H9 (cell line): ENCODE data around the gene ADSL. TPM values are rescaled to one million over a fixed set of nuclear protein-coding genes. Genes with fewer than 3 reads are reported as not detected.

ENCODE experiments used
- DNase-seq: peaks from one replicate; pipeline ENCODE4 v3.0.0-alpha.2; 2017
- H2AFZ ChIP-seq: one replicate; pipeline ENCODE4 v1.6.1; 2013; ENCODE audit warnings: mild to moderate bottlenecking, low read length, control low read depth, moderate library complexity
- H2AK5ac ChIP-seq: 2 replicates; pipeline ENCODE4 v1.6.1; 2013; ENCODE audit warnings: low read length, control low read depth, mixed read lengths; ENCODE audit not compliant: insufficient read length
- H2BK120ac ChIP-seq: one replicate; pipeline ENCODE4 v1.6.1; 2013; ENCODE audit warnings: low read depth, mild to moderate bottlenecking, low read length, control low read depth, inconsistent platforms; ENCODE audit not compliant: poor library complexity, severe bottlenecking
- H2BK12ac ChIP-seq: 2 replicates; pipeline ENCODE4 v1.6.1; 2013; ENCODE audit warnings: low read length, control low read depth, mixed read lengths, low read depth; ENCODE audit not compliant: insufficient read length
- H2BK15ac ChIP-seq: 2 replicates; pipeline ENCODE4 v1.6.1; 2013; ENCODE audit warnings: low read depth, low read length, control low read depth
- H2BK20ac ChIP-seq: one replicate; pipeline ENCODE4 v1.6.1; 2013; ENCODE audit warnings: low read depth, mild to moderate bottlenecking, low read length, control low read depth, inconsistent platforms; ENCODE audit not compliant: poor library complexity, severe bottlenecking
- H2BK5ac ChIP-seq: 2 replicates; pipeline ENCODE4 v1.6.1; 2013; ENCODE audit warnings: low read length, control low read depth, mixed read lengths; ENCODE audit not compliant: insufficient read length
- H3K14ac ChIP-seq: 2 replicates; pipeline ENCODE4 v1.6.1; 2013; ENCODE audit warnings: low read length, control low read depth; ENCODE audit not compliant: insufficient read depth
- H3K18ac ChIP-seq: 2 replicates; pipeline ENCODE4 v1.6.1; 2013; ENCODE audit warnings: low read depth, mild to moderate bottlenecking, mixed read lengths, low read length, control low read depth; ENCODE audit not compliant: insufficient read length
- H3K23ac ChIP-seq: 2 replicates; pipeline ENCODE4 v1.6.1; 2013; ENCODE audit warnings: low read length, control low read depth, mixed read lengths, low read depth; ENCODE audit not compliant: insufficient read length
- H3K23me2 ChIP-seq: 2 replicates; pipeline ENCODE4 v1.6.1; 2013; ENCODE audit warnings: low read depth, mild to moderate bottlenecking, mixed read lengths, low read length, control low read depth; ENCODE audit not compliant: insufficient read length, poor library complexity, severe bottlenecking
- H3K27ac ChIP-seq: 2 replicates; pipeline ENCODE4 v1.5.1; 2013; ENCODE audit warnings: low read length, control low read depth, mixed read lengths, low read depth; ENCODE audit not compliant: insufficient read length
- H3K27me3 ChIP-seq: 2 replicates; pipeline ENCODE4 v1.6.1; 2013; ENCODE audit warnings: low read length, control low read depth, inconsistent platforms; ENCODE audit not compliant: insufficient read depth
- H3K4ac ChIP-seq: 2 replicates; pipeline ENCODE4 v1.6.1; 2013; ENCODE audit warnings: low read depth, mild to moderate bottlenecking, control low read depth, inconsistent platforms, low read length, moderate library complexity
- H3K4me1 ChIP-seq: 2 replicates; pipeline ENCODE4 v1.6.1; 2013; ENCODE audit warnings: low read length, control low read depth, inconsistent platforms; ENCODE audit not compliant: insufficient read depth
- H3K4me2 ChIP-seq: 2 replicates; pipeline ENCODE4 v1.6.1; 2013; ENCODE audit warnings: low read length, control low read depth, mixed read lengths; ENCODE audit not compliant: insufficient read length, insufficient read depth
- H3K56ac ChIP-seq: 2 replicates; pipeline ENCODE4 v1.6.1; 2013; ENCODE audit warnings: low read depth, mild to moderate bottlenecking, mixed read lengths, low read length, control low read depth; ENCODE audit not compliant: insufficient read length
- H3K79me1 ChIP-seq: 2 replicates; pipeline ENCODE4 v1.6.1; 2013; ENCODE audit warnings: low read depth, mild to moderate bottlenecking, moderate library complexity, low read length, control low read depth, inconsistent platforms; ENCODE audit not compliant: insufficient read depth, poor library complexity, severe bottlenecking
- H3K79me2 ChIP-seq: 2 replicates; pipeline ENCODE4 v1.6.1; 2013; ENCODE audit warnings: low read length, control low read depth, inconsistent platforms; ENCODE audit not compliant: insufficient read depth
- H3K9ac ChIP-seq: 2 replicates; pipeline ENCODE4 v1.6.1; 2013; ENCODE audit warnings: low read length, control low read depth, mixed read lengths; ENCODE audit not compliant: insufficient read length; ENCODE audit errors: extremely low read depth
- H3K9me3 ChIP-seq: one replicate; pipeline ENCODE4 v1.6.1; 2013; ENCODE audit warnings: low read depth, low read length, inconsistent platforms; ENCODE audit not compliant: control insufficient read depth
- H3T11ph ChIP-seq: one replicate; pipeline ENCODE4 v1.6.1; 2013; ENCODE audit warnings: mild to moderate bottlenecking, low read length, control low read depth, inconsistent platforms
- H4K20me1 ChIP-seq: one replicate; pipeline ENCODE4 v1.6.1; 2013; ENCODE audit not compliant: control insufficient read depth, insufficient read length, insufficient read depth
- H4K5ac ChIP-seq: 2 replicates; pipeline ENCODE4 v1.6.1; 2013; ENCODE audit warnings: low read depth, mild to moderate bottlenecking, mixed read lengths, low read length, control low read depth; ENCODE audit not compliant: insufficient read length
- H4K8ac ChIP-seq: replicated peaks from 2 replicates; pipeline ENCODE4 v1.6.1; 2013; ENCODE audit warnings: low read length, control low read depth, mixed read lengths, low read depth; ENCODE audit not compliant: insufficient read length
- H4K91ac ChIP-seq: 2 replicates; pipeline ENCODE4 v1.6.1; 2013; ENCODE audit warnings: low read depth, mild to moderate bottlenecking, moderate library complexity, mixed read lengths, low read length, control low read depth; ENCODE audit not compliant: insufficient read length
- H3K27ac Mint-ChIP-seq, 3 experiments: 2 replicates in 2 of 3; 3 replicates in 1 of 3; pipeline ENCODE4 v1.8.0; 2020 to 2021; ENCODE audit warnings: mixed read lengths in 3 of 3, mild to moderate bottlenecking in 1 of 3, moderate library complexity in 1 of 3
- H3K27me3 Mint-ChIP-seq: 2 replicates; pipeline ENCODE4 v1.8.0; 2021; ENCODE audit warnings: low read depth, mild to moderate bottlenecking, moderate library complexity, mixed read lengths
- H3K36me3 Mint-ChIP-seq, 3 experiments: 2 replicates in 2 of 3; 3 replicates in 1 of 3; pipeline ENCODE4 v1.8.0; 2020 to 2021; ENCODE audit warnings: low read depth in 3 of 3, mixed read lengths in 3 of 3; ENCODE audit not compliant: insufficient read depth in 1 of 3
- H3K4me1 Mint-ChIP-seq, 2 experiments: 2 replicates each; pipeline ENCODE4 v1.8.0; 2020; ENCODE audit warnings: mixed read lengths in 2 of 2
- H3K4me3 Mint-ChIP-seq, 2 experiments: 2 replicates in 1 of 2; 3 replicates in 1 of 2; pipeline ENCODE4 v1.8.0; 2020 to 2021; ENCODE audit warnings: mild to moderate bottlenecking in 2 of 2, mixed read lengths in 2 of 2, moderate library complexity in 1 of 2
- H3K9me3 Mint-ChIP-seq, 2 experiments: 2 replicates in 1 of 2; 3 replicates in 1 of 2; pipeline ENCODE4 v1.8.0; 2020; ENCODE audit warnings: mild to moderate bottlenecking in 2 of 2, mixed read lengths in 2 of 2, moderate library complexity in 1 of 2
- WGBS: extraction: QIAGEN DNeasy Blood & Tissue Kit; methylation state at CpG from one replicate; pipeline ENCODE4 v1.1.7; 2013; ENCODE audit warnings: missing lambda C conversion rate, low lambda C conversion rate, mixed read lengths; ENCODE audit not compliant: insufficient read length; ENCODE audit errors: extremely low coverage; 5-methylcytosine and 5-hydroxymethylcytosine counted together
- total RNA-seq: library from RNA; stranded (reverse); gene quantifications from 2 replicates; pipeline ENCODE4 v1.2.1, GENCODE V29; 2021
- TF ChIP-seq, protein P1 (sequence below): fragments of 200-600 bp; sonication (generic); conservative IDR thresholded peaks from 3 replicates; pipeline ENCODE4 v1.8.0; 2021; ENCODE audit warnings: antibody characterized with exemption, mild to moderate bottlenecking

Gene ADSL
- total RNA-seq, 1 experiment from 2014 or later: 175 TPM

GRCh38 chr22:40352763-40353162 lies 6.5 kb downstream of the ADSL start:
- H3K36me3 Mint-ChIP-seq: peaks cover 41 to 90% (median 79%) of the 10 kb centered on the region in 3 experiments; a peak in 6 of 7 replicates
- no peak overlapping the region for H3K4me2 ChIP-seq
- H4K91ac ChIP-seq: no peak overlapping the region
- H3K4me1 ChIP-seq: no peaks in the 10 kb centered on the region
- no peak overlapping the region for H2BK5ac ChIP-seq
- H4K20me1 ChIP-seq: no peaks in the 10 kb centered on the region
- TF ChIP-seq, protein P1, sequence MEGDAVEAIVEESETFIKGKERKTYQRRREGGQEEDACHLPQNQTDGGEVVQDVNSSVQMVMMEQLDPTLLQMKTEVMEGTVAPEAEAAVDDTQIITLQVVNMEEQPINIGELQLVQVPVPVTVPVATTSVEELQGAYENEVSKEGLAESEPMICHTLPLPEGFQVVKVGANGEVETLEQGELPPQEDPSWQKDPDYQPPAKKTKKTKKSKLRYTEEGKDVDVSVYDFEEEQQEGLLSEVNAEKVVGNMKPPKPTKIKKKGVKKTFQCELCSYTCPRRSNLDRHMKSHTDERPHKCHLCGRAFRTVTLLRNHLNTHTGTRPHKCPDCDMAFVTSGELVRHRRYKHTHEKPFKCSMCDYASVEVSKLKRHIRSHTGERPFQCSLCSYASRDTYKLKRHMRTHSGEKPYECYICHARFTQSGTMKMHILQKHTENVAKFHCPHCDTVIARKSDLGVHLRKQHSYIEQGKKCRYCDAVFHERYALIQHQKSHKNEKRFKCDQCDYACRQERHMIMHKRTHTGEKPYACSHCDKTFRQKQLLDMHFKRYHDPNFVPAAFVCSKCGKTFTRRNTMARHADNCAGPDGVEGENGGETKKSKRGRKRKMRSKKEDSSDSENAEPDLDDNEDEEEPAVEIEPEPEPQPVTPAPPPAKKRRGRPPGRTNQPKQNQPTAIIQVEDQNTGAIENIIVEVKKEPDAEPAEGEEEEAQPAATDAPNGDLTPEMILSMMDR: no peak
- no peak overlapping the region for H3K14ac ChIP-seq
- H3K27ac ChIP-seq: no peak overlapping the region
- H3K27me3 Mint-ChIP-seq: no peaks in the 10 kb centered on the region
- peaks cover 3% of the 10 kb centered on the region in 2 experiments for H3K4me1 Mint-ChIP-seq
- no peak overlapping the region for H3K4me3 Mint-ChIP-seq
- no peak overlapping the region for H2AFZ ChIP-seq
- H2AK5ac ChIP-seq: no peak overlapping the region
- H3T11ph ChIP-seq: no peak overlapping the region
- no peak overlapping the region for H2BK20ac ChIP-seq
- no peaks in the 10 kb centered on the region for H3K9me3 Mint-ChIP-seq
- no peak overlapping the region for H3K18ac ChIP-seq
- H3K23ac ChIP-seq: no peak overlapping the region
- H3K27ac Mint-ChIP-seq: no peak overlapping the region
- no peak overlapping the region for H2BK120ac ChIP-seq
- H3K56ac ChIP-seq: no peak overlapping the region
- H3K79me1 ChIP-seq: peaks cover 8% of the 10 kb centered on the region
- no peaks in the 10 kb centered on the region for H3K27me3 ChIP-seq
- no peak overlapping the region for H3K4ac ChIP-seq
- H3K9me3 ChIP-seq: no peaks in the 10 kb centered on the region
- no CpG with 5 or more reads among the region's 3 CpGs for WGBS
- H2BK15ac ChIP-seq: no peak overlapping the region
- no peak overlapping the region for H4K8ac ChIP-seq
- no peak overlapping the region for H2BK12ac ChIP-seq
- peaks cover 14% of the 10 kb centered on the region; the same call in 1 of the 2 replicates for H3K79me2 ChIP-seq
- no peak overlapping the region for H4K5ac ChIP-seq
- no peak for DNase-seq
- peaks cover 1% of the 10 kb centered on the region for H3K23me2 ChIP-seq
- H3K9ac ChIP-seq: no peak overlapping the region
